HepG2 (cell line): Measurements from ENCODE around the gene OGFR.

Experiments used
- CTCF ChIP-seq: sonication (generic); formaldehyde crosslinking; IDR thresholded peaks from 2 replicates; pipeline ENCODE4 v1.5.0; 2020; ENCODE audit warnings: mild to moderate bottlenecking, missing genetic modification reagents, moderate library complexity
- ELF3 ChIP-seq: IDR thresholded peaks from 2 replicates; pipeline ENCODE4 v1.6.1; 2016; ENCODE audit warnings: missing genetic modification reagents, missing compliant biosample characterization
- EZH2 ChIP-seq: conservative IDR thresholded peaks from 2 replicates; pipeline ENCODE4 v1.6.1; 2012; ENCODE audit warnings: mild to moderate bottlenecking, low read depth, low read length, moderate library complexity
- GATAD2A ChIP-seq: IDR thresholded peaks from 2 replicates; pipeline ENCODE4 v1.6.1; 2016
- HDAC2 ChIP-seq: sonication (generic); formaldehyde crosslinking; IDR thresholded peaks from 2 replicates; pipeline ENCODE4 v1.4.0; 2020; ENCODE audit warnings: missing genetic modification reagents
- POLR2A ChIP-seq, 2 experiments: IDR thresholded peaks; 2 replicates each; pipeline ENCODE4 v1.6.1; 2011; ENCODE audit warnings: low read depth in 2 of 2, low read length in 2 of 2, mild to moderate bottlenecking in 1 of 2, moderate library complexity in 1 of 2; ENCODE audit not compliant: insufficient read depth in 1 of 2
- ZKSCAN1 ChIP-seq: fragments of 150-350 bp; IDR thresholded peaks from 2 replicates; pipeline ENCODE4 v1.6.1; 2014; ENCODE audit warnings: low read length
- ZNF274 ChIP-seq: sonication (generic); formaldehyde crosslinking; IDR thresholded peaks from 2 replicates; pipeline ENCODE4 v1.5.1; 2020; ENCODE audit warnings: mild to moderate bottlenecking, missing genetic modification reagents
- ZNF430 ChIP-seq: sonication (generic); formaldehyde crosslinking; IDR thresholded peaks from 2 replicates; pipeline ENCODE4 v1.9.0; 2021; ENCODE audit warnings: mild to moderate bottlenecking, missing genetic modification reagents
- TF ChIP-seq, protein P1 (sequence below): sonication (generic); formaldehyde crosslinking; IDR thresholded peaks from 2 replicates; pipeline ENCODE4 v1.4.0; 2020; ENCODE audit warnings: missing genetic modification reagents

DNA sequence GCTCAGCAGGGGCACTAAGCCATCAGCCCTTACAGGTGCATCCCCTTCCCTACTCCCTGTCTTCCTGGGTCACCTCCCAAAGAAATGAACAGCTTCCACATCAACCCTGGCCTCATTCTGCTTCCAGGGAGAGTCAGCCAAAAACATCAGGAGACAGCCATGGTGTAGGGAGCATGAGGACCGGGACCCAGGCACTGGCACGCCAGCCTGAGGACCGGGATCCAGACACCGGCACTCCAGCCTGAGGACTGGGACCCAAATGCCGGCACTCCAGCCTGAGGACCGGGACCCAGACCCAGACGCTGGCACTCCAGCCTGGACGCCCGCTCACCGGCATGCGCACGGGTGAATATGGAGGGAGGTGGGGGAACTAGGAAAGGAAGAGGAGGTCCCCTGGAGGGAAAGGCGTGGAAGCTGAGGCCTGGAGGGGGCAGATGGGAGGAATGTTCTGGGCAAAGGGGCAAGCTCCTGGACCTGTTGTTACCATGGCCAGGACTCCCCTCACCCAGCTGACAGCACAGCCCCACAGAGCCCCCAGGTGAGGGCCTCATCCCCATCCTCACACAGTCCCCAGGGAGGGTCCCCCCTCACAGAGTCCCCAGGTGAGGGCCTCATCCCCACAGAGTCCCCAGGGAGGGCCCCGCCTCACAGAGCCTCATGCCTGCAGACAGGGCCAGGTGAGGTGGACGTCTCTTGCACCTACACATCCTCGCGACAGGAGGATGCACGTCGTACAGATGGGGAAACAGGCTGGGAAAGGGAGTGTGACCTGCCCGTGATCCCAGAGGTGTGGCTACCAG lies 34.3 kb upstream of the OGFR start:
- no peak for TF ChIP-seq ZNF430
- TF ChIP-seq, protein P1, sequence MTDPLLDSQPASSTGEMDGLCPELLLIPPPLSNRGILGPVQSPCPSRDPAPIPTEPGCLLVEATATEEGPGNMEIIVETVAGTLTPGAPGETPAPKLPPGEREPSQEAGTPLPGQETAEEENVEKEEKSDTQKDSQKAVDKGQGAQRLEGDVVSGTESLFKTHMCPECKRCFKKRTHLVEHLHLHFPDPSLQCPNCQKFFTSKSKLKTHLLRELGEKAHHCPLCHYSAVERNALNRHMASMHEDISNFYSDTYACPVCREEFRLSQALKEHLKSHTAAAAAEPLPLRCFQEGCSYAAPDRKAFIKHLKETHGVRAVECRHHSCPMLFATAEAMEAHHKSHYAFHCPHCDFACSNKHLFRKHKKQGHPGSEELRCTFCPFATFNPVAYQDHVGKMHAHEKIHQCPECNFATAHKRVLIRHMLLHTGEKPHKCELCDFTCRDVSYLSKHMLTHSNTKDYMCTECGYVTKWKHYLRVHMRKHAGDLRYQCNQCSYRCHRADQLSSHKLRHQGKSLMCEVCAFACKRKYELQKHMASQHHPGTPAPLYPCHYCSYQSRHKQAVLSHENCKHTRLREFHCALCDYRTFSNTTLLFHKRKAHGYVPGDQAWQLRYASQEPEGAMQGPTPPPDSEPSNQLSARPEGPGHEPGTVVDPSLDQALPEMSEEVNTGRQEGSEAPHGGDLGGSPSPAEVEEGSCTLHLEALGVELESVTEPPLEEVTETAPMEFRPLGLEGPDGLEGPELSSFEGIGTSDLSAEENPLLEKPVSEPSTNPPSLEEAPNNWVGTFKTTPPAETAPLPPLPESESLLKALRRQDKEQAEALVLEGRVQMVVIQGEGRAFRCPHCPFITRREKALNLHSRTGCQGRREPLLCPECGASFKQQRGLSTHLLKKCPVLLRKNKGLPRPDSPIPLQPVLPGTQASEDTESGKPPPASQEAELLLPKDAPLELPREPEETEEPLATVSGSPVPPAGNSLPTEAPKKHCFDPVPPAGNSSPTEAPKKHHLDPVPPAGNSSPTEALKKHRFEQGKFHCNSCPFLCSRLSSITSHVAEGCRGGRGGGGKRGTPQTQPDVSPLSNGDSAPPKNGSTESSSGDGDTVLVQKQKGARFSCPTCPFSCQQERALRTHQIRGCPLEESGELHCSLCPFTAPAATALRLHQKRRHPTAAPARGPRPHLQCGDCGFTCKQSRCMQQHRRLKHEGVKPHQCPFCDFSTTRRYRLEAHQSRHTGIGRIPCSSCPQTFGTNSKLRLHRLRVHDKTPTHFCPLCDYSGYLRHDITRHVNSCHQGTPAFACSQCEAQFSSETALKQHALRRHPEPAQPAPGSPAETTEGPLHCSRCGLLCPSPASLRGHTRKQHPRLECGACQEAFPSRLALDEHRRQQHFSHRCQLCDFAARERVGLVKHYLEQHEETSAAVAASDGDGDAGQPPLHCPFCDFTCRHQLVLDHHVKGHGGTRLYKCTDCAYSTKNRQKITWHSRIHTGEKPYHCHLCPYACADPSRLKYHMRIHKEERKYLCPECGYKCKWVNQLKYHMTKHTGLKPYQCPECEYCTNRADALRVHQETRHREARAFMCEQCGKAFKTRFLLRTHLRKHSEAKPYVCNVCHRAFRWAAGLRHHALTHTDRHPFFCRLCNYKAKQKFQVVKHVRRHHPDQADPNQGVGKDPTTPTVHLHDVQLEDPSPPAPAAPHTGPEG (CRISPR knock-in tag) = no peak
- TF ChIP-seq ELF3 (CRISPR knock-in tag) = no peak
- TF ChIP-seq ZNF274 (CRISPR knock-in tag) = no peak
- no peak for TF ChIP-seq CTCF (CRISPR knock-in tag)
- TF ChIP-seq ZKSCAN1 = no peak
- no peak for TF ChIP-seq POLR2A (IDR thresholded peaks at IDR 0.05; ENCODE audit: insufficient read depth in 1 of 2, low read depth in 2 of 2, low read length in 2 of 2)
- TF ChIP-seq EZH2 = no peak; the same call in none of the 2 replicates
- TF ChIP-seq HDAC2 (CRISPR knock-in tag) = no peak
- no peak for TF ChIP-seq GATAD2A (CRISPR knock-in tag)
